Right renal cortex interstitium (tissue), 3 donors: ENCODE results near the gene S100A1. TPM values are rescaled to one million over a fixed set of nuclear protein-coding genes. Genes with fewer than 3 reads are reported as not detected.
A peak's percentile ranks its signal among the peaks of the same experiment; 100 is the strongest.
"Not testable (repeated sequence)": the region's sequence is repeated elsewhere in the genome, so short reads cannot be mapped to it uniquely, and the experiment has no call there.

Source experiments
- DNase-seq, 3 donors: peaks; one replicate each; pipeline ENCODE4 v3.0.0-alpha.2; 2013; ENCODE audit warnings: low read depth in 3 of 3, low spot score in 2 of 3
- polyA plus RNA-seq, 3 donors: library from polyadenylated mRNA; unstranded; fragments of 120-200 nt; gene quantifications; one replicate each; pipeline ENCODE4 v1.2.1, GENCODE V29; 2013; ENCODE audit not compliant: insufficient read length in 3 of 3

The S100A1 gene
- polyA plus RNA-seq, 3 donors, result 21.8 to 48.2 (median 21.9) TPM

- no peak for DNase-seq
Measured at GRCh38 chr1:153649863-153650235, 21.6 kb downstream of the S100A1 start.

GRCh38 chr1:153651771-153652170 lies 23.5 kb downstream of the S100A1 start:
- DNase-seq, result no peak

- DNase-seq, result no peak
Measured at GRCh38 chr1:153652805-153653500, 24.7 kb downstream of the S100A1 start.

- no peak for DNase-seq
Measured at GRCh38 chr1:153655333-153655732, 27.1 kb downstream of the S100A1 start.

GRCh38 chr1:153658400-153659174 lies 30.4 kb downstream of the S100A1 start, which contains the start of gene SNAPIN:
Gene SNAPIN, plus strand, starts transcription at chr1:153658703. Its CDS starts 41 bp downstream, at chr1:153658744.
- peak; percentile 74 to 87 (median 77) for DNase-seq

GRCh38 chr1:153659175-153659534 lies 30.9 kb downstream of the S100A1 start:
- no peak for DNase-seq

GRCh38 chr1:153659656-153660055 lies 31.4 kb downstream of the S100A1 start:
- DNase-seq, result no peak

- DNase-seq, result no peak
Measured at GRCh38 chr1:153661111-153661708, 33.0 kb downstream of the S100A1 start.

- no peak for DNase-seq
Measured at GRCh38 chr1:153662269-153662668, 34.0 kb downstream of the S100A1 start.

- DNase-seq, result no peak
Measured at GRCh38 chr1:153663211-153663610, 35.0 kb downstream of the S100A1 start.

GRCh38 chr1:153667439-153667838 lies 39.2 kb downstream of the S100A1 start:
- DNase-seq, result no peak

- DNase-seq, result not testable (repeated sequence)
Measured at GRCh38 chr1:153668672-153669071, 40.4 kb downstream of the S100A1 start.

GRCh38 chr1:153669606-153670005 lies 41.4 kb downstream of the S100A1 start:
- no peak for DNase-seq

- DNase-seq, result no peak
Measured at GRCh38 chr1:153670257-153670858, 42.1 kb downstream of the S100A1 start.

GRCh38 chr1:153670859-153671627 lies 42.8 kb downstream of the S100A1 start, which contains the start of gene ILF2:
Gene ILF2, minus strand, starts transcription at chr1:153670993. Its CDS starts 71 bp downstream, at chr1:153670922.
- DNase-seq, result peak; percentile 98 to 100 (median 99)

- DNase-seq, result not testable (repeated sequence)
Measured at GRCh38 chr1:153671628-153672353, 43.6 kb downstream of the S100A1 start.

- no peak for DNase-seq
Measured at GRCh38 chr1:153673511-153673910, 45.3 kb downstream of the S100A1 start.

GRCh38 chr1:153677718-153678518 lies 49.7 kb downstream of the S100A1 start:
- no peak for DNase-seq
